ENCODE measurements around the gene SIRPB2. TPM values are rescaled to one million over a fixed set of nuclear protein-coding genes. Genes with fewer than 3 reads are reported as not detected.
A peak's percentile ranks its signal among the peaks of the same experiment; 100 is the strongest.

Gene SIRPB2
- total RNA-seq (10 to 100 TPM in 1 of 2 donors, 1 to 10 TPM in 1; 9.2 to 29.9 TPM), polyA plus RNA-seq (ENCODE audit: insufficient read length in 6 of 6) (1 to 10 TPM; 1.3 to 2.8 (median 1.9) TPM)
- long read RNA-seq, donor 1, partial matches to known transcripts, result 0 of 1 reads
- long read RNA-seq, donor 1, other reads (novel, unspliced or antisense), result 0 of 1 reads
- long read RNA-seq, donor 2, partial matches to known transcripts, result 0 of 1 reads
- long read RNA-seq, donor 2, other reads (novel, unspliced or antisense), result 0 of 1 reads
- long read RNA-seq, donor 3, partial matches to known transcripts, result 0 of 1 reads
- long read RNA-seq, donor 3, other reads (novel, unspliced or antisense), result 0 of 1 reads
- long read RNA-seq, donor 4, partial matches to known transcripts, result 0 of 5 reads
- long read RNA-seq, donor 4, other reads (novel, unspliced or antisense), result 2 of 5 reads
- long read RNA-seq, donor 5, result 0 reads
- long read RNA-seq, donor 6, result 0 reads
- long read RNA-seq, donor 7, result 0 reads
- long read RNA-seq, donor 8, result 0 reads
- long read RNA-seq, donor 9, result 0 reads
- long read RNA-seq, donor 10, result 0 reads
- long read RNA-seq, donor 11, result 0 reads
- long read RNA-seq, donor 12, result 0 reads

GRCh38 chr20:1491281-1491840 is at the start of gene SIRPB2:
SIRPB2 (minus strand) TSS chr20:1491420; CDS start chr20:1491359, 61 bp downstream.
- peak in 2 of 4 donors; percentile 73 to 89 for DNase-seq
- peak within 1 kb of the TSS; percentile 67 to 98 for H3K27ac ChIP-seq
- H3K36me3 ChIP-seq, result no peaks in the 10 kb centered on the region
- H3K27me3 ChIP-seq, result no peaks in the 10 kb centered on the region
- intact Hi-C loops (cut with DNase I), result no loop called here
- peak within 1 kb of the TSS; percentile 10 to 52 for H3K4me3 ChIP-seq
- peak; percentile 68 for ATAC-seq
- TF ChIP-seq, protein P1, sequence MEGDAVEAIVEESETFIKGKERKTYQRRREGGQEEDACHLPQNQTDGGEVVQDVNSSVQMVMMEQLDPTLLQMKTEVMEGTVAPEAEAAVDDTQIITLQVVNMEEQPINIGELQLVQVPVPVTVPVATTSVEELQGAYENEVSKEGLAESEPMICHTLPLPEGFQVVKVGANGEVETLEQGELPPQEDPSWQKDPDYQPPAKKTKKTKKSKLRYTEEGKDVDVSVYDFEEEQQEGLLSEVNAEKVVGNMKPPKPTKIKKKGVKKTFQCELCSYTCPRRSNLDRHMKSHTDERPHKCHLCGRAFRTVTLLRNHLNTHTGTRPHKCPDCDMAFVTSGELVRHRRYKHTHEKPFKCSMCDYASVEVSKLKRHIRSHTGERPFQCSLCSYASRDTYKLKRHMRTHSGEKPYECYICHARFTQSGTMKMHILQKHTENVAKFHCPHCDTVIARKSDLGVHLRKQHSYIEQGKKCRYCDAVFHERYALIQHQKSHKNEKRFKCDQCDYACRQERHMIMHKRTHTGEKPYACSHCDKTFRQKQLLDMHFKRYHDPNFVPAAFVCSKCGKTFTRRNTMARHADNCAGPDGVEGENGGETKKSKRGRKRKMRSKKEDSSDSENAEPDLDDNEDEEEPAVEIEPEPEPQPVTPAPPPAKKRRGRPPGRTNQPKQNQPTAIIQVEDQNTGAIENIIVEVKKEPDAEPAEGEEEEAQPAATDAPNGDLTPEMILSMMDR (IDR thresholded peaks at IDR 0.05), result no peak
- H3K9me3 ChIP-seq, result no peaks in the 10 kb centered on the region
- peaks cover 0 to 55% of the 10 kb centered on the region in 2 donors for H3K4me1 ChIP-seq

DNA sequence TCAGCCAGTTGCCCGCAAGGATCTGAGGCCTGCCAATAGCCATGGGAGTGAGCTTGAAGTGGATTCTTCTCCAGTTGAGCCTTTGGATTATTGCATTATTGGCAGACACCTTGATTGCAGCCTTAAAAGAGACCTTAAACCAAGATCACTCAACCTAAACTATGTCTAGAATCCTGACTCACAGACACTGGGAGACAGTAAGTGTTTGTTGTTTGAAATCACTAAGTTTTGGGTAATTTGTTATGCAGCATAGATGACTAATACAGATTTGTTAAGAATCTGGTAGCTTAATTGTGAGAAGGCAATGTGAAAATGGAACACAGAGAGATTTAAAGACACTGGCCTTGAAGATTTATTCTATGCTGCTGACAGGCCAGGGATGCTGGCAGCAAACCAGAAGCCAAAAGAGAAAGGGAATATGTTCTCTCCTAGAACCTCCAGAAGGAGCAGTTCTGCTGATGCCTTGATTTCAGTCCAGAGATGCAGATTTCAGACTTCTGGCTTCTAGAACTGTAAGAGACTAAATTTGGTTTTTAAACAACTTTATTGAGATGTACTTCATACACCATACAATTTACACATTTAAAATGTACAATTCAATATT is 48.7 kb upstream of the SIRPB2 start:
- H3K9me3 ChIP-seq, result no peaks in the 10 kb centered on the region
- ATAC-seq (no peak), DNase-seq (no peak)
- intact Hi-C loops (cut with DNase I), result no loop called here
- H3K4me1 ChIP-seq, result peaks cover 0 to 33% of the 10 kb centered on the region in 2 donors
- no peaks in the 10 kb centered on the region for H3K36me3 ChIP-seq
- no peak overlapping the region for H3K27ac ChIP-seq
- H3K27me3 ChIP-seq, result no peaks in the 10 kb centered on the region
- TF ChIP-seq, protein P1 (IDR thresholded peaks at IDR 0.05), result no peak
- no peak overlapping the region for H3K4me3 ChIP-seq

DNA sequence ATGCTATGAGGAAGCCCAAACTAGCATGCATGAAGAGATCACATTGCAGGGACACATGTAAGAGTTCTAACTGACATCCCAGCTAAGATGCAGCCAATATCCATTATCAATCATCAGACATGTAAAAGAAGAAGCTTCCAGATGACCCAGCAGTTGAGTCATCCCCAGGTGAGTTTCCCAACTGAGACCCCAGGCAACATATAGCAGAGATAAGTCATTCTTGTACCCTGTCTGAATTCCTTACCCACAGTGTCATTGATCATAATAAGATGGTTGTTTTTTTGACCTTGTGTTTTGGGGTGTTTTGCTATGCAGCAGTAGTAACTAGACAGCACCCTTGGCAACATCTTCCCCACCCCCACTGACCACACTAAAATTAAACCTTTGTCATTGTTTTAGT is 47.4 kb upstream of the SIRPB2 start:
- TF ChIP-seq, protein P1 (IDR thresholded peaks at IDR 0.05), result no peak
- peaks cover 0 to 44% of the 10 kb centered on the region in 2 donors for H3K4me1 ChIP-seq
- ATAC-seq, result no peak
- intact Hi-C loops (cut with DNase I), result no loop called here
- no peak overlapping the region for H3K4me3 ChIP-seq
- DNase-seq, result no peak
- no peaks in the 10 kb centered on the region for H3K9me3 ChIP-seq
- peak overlapping the region in 1 of 2 donors; percentile 95 for H3K27ac ChIP-seq
- H3K27me3 ChIP-seq, result no peaks in the 10 kb centered on the region
- no peaks in the 10 kb centered on the region for H3K36me3 ChIP-seq

DNA sequence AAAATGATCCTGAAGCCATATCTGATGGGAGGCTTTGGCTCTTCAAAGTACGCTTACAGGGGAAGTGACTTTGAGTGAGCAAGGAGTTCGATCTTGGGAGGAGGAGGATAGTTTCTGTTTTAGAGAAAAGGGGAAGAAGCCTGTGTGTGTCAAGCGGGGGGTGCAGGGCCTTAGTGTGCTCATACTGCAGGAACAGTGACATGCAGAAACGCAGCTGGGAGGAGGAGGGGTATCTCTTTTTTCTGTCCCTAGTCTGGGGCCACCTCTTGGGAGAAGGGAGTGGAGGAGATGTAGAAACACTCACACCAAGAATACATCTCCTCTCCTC is 46.5 kb upstream of the SIRPB2 start:
- Histone ChIP-seq H3K9me3 (no peaks in the 10 kb centered on the region), H3K36me3 (no peaks in the 10 kb centered on the region), H3K27me3 (no peaks in the 10 kb centered on the region), H3K4me1 (peaks cover 0 to 44% of the 10 kb centered on the region in 2 donors), H3K27ac (peak overlapping the region; percentile 56 to 95), H3K4me3 (no peak overlapping the region)
- intact Hi-C loops (cut with DNase I), result no loop called here
- ATAC-seq, result peak; percentile 76
- DNase-seq, result peak in 3 of 4 donors; percentile 10 to 81 (median 71)
- TF ChIP-seq, protein P1 (IDR thresholded peaks at IDR 0.05), result no peak
